MCF 10A (cell line): ENCODE measurements around the gene NDST3. TPM values are rescaled to one million over a fixed set of nuclear protein-coding genes. Genes with fewer than 3 reads are reported as not detected.

Experiments
- BruUV-seq: library from RNA; stranded (reverse); fragments of 400-500 nt; replicated peaks from 2 replicates; lab custom pipeline; 2021; lab: Mats Ljungman, UMichigan
- CTCF ChIA-PET: fragments of 300-600 bp; sonication (Branson Sonifier 250); formaldehyde crosslinking; extraction: SDS; loops from one replicate; lab custom pipeline; 2021; ENCODE audit warnings: antibody characterized with exemption, inconsistent platforms; lab: Yijun Ruan, JAX
- POLR2A ChIA-PET: fragments of 300-600, 350-650 bp; sonication (Branson Sonifier 250); formaldehyde crosslinking; extraction: SDS; loops from one replicate; lab custom pipeline; 2020; ENCODE audit warnings: antibody characterized with exemption, inconsistent platforms; lab: Yijun Ruan, JAX
- DNase-seq: peaks from one replicate; pipeline ENCODE4 v3.0.0-alpha.2; 2018; ENCODE audit not compliant: unreplicated experiment
- H3K27ac Mint-ChIP-seq: one replicate; pipeline ENCODE4 v1.8.0; 2022; ENCODE audit warnings: mild to moderate bottlenecking, low read depth, mixed read lengths; ENCODE audit not compliant: unreplicated experiment
- H3K27me3 Mint-ChIP-seq: one replicate; pipeline ENCODE4 v1.8.0; 2022; ENCODE audit warnings: mixed read lengths; ENCODE audit not compliant: insufficient read depth, unreplicated experiment
- H3K36me3 Mint-ChIP-seq: one replicate; pipeline ENCODE4 v1.8.0; 2022; ENCODE audit warnings: mild to moderate bottlenecking, moderate library complexity, mixed read lengths; ENCODE audit not compliant: insufficient read depth, unreplicated experiment
- H3K4me1 Mint-ChIP-seq: one replicate; pipeline ENCODE4 v1.8.0; 2022; ENCODE audit warnings: mixed read lengths; ENCODE audit not compliant: insufficient read depth, unreplicated experiment
- H3K4me3 Mint-ChIP-seq: one replicate; pipeline ENCODE4 v1.8.0; 2022; ENCODE audit warnings: mild to moderate bottlenecking, moderate library complexity, mixed read lengths; ENCODE audit not compliant: unreplicated experiment
- H3K9me3 Mint-ChIP-seq: one replicate; pipeline ENCODE4 v1.8.0; 2022; ENCODE audit warnings: mixed read lengths; ENCODE audit not compliant: unreplicated experiment
- intact Hi-C: fragments of 100-400 bp; cut with micrococcal nuclease; formaldehyde crosslinking; loops from 2 replicates; pipeline ENCODE4 v1.14.1; 2022
- total RNA-seq: library from RNA; stranded (reverse); gene quantifications from 2 replicates; pipeline ENCODE4 v1.2.3, GENCODE V29; 2022
- TF ChIP-seq, protein P1 (sequence below): fragments of 200-600 bp; IDR thresholded peaks from one replicate; pipeline ENCODE4 v1.8.0; 2022; ENCODE audit warnings: antibody characterized with exemption, mild to moderate bottlenecking; ENCODE audit not compliant: unreplicated experiment

NDST3 gene
- total RNA-seq, 1 experiment from 2014 or later: not detected

DNA sequence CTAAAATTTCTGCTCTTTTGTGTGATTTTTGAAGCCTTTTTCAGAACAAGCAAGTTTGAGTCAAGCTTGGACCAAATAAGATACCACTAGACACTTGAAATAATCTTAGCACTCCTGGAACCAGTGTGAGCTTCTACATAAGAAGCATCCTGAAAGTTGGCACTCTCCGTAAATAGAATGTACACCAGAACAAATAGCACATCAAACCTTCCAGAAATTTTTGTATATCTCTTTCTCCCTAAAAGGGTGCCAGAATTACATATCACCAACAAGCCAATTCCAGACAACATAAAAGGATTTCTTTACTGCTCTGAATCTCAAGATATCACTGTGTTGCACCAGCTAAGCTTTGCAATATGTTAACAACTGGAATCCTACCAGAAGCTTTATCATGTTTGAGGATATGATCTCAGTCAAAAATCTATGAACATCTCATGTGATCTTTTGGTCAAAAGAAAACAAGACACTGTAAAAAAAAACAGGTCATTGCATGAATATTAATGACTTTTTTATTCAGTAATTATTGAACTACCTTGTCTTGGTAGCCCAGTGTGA is 201.4 kb downstream of the NDST3 start:
- H3K9me3 Mint-ChIP-seq: no peaks in the 10 kb centered on the region
- H3K27me3 Mint-ChIP-seq: no peaks in the 10 kb centered on the region
- no TSS peak for BruUV-seq
- TF ChIP-seq, protein P1, sequence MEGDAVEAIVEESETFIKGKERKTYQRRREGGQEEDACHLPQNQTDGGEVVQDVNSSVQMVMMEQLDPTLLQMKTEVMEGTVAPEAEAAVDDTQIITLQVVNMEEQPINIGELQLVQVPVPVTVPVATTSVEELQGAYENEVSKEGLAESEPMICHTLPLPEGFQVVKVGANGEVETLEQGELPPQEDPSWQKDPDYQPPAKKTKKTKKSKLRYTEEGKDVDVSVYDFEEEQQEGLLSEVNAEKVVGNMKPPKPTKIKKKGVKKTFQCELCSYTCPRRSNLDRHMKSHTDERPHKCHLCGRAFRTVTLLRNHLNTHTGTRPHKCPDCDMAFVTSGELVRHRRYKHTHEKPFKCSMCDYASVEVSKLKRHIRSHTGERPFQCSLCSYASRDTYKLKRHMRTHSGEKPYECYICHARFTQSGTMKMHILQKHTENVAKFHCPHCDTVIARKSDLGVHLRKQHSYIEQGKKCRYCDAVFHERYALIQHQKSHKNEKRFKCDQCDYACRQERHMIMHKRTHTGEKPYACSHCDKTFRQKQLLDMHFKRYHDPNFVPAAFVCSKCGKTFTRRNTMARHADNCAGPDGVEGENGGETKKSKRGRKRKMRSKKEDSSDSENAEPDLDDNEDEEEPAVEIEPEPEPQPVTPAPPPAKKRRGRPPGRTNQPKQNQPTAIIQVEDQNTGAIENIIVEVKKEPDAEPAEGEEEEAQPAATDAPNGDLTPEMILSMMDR: no peak
- H3K36me3 Mint-ChIP-seq: no peaks in the 10 kb centered on the region
- no peak overlapping the region for H3K4me3 Mint-ChIP-seq
- no peak overlapping the region for H3K27ac Mint-ChIP-seq
- no peaks in the 10 kb centered on the region for H3K4me1 Mint-ChIP-seq
- POLR2A ChIA-PET: interaction anchor here (0.6 kb wide), 1 partner anchor 264 kb away, joined by 3 read pairs; no protein-coding TSS in a partner anchor
- CTCF ChIA-PET: interaction anchor here (0.5 to 4.8 kb wide), 3 partner anchors 11 to 203 kb away, joined by 3 to 27 read pairs (median 3); no protein-coding TSS in a partner anchor
- intact Hi-C loops: no loop called here
- no peak for DNase-seq

DNA sequence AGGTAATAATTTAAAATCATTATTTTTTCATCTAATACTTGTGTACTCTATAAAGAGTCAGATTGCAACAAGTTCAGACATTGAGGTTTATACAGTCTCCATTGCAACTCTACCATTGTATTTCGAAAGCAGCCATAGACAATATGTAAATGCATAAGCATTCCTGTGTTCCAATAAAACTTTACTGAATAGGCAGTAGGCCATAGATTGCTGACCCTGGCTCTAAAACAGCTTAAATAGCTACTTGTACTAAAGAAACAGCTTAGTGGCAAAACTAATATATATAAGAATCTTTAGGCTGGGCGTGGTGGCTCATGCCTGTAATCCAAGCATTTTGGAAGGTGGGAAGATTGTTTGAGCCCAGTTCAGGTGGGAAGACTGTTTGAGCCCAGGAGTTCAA is 203.2 kb downstream of the NDST3 start:
- Mint-ChIP-seq H3K27me3 (no peaks in the 10 kb centered on the region), H3K4me1 (no peaks in the 10 kb centered on the region), H3K36me3 (no peaks in the 10 kb centered on the region), H3K27ac (peak overlapping the region; percentile 6), H3K4me3 (no peak overlapping the region), H3K9me3 (no peaks in the 10 kb centered on the region)
- intact Hi-C loops: no loop called here
- ChIA-PET POLR2A (no interaction called here), CTCF (interaction anchor here (0.6 to 4.8 kb wide), 2 partner anchors 13 to 205 kb away, joined by 3 to 27 read pairs; no protein-coding TSS in a partner anchor)
- TF ChIP-seq, protein P1: no peak
- DNase-seq: no peak
- no TSS peak for BruUV-seq

DNA sequence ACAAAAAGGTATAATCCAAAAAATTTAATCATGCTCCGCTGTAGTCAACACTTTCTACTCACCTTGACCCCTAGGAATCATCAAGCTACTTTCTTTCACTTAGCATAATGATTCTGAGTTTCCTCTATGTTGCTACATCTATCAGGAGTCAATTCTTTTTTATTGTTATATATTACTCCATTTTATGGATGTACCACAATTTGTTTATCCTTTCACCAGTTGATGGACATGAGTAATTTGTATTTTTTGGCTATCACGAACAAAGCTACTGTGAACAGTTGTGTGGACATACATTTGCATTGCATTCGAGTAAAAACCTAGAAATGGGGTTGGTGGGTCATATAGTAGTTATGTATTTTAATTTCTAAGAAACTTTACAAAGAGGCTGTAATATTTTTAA is 215.6 kb downstream of the NDST3 start:
- H3K27ac Mint-ChIP-seq: no peak overlapping the region
- BruUV-seq: no TSS peak
- H3K9me3 Mint-ChIP-seq: no peaks in the 10 kb centered on the region
- peaks cover 6% of the 10 kb centered on the region for H3K36me3 Mint-ChIP-seq
- no peak overlapping the region for H3K4me3 Mint-ChIP-seq
- TF ChIP-seq, protein P1: no peak
- H3K27me3 Mint-ChIP-seq: no peaks in the 10 kb centered on the region
- ChIA-PET POLR2A (no interaction called here), CTCF (interaction anchor here (0.6 kb wide), 1 partner anchor 149 kb away, joined by 3 read pairs; no protein-coding TSS in a partner anchor)
- no peak for DNase-seq
- H3K4me1 Mint-ChIP-seq: no peaks in the 10 kb centered on the region
- intact Hi-C loops: no loop called here

DNA sequence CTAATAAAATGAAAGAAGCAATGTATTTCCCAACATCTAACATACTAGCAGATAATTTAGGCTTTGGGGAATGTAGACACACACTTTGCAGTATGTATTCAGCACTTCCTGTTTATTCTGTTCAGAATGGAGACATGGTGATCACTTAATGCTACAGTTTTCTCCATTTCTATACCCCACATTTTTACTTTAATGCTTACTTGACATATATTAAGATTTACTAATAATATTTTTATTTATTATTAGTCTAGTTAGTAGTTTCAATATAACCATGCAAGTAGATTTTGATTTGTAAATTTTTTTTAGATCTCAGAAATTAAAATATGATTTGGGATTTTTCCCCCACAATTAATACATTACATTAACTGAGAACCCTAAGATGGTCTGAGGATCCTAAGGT is 220.1 kb downstream of the NDST3 start:
- Mint-ChIP-seq H3K9me3 (no peaks in the 10 kb centered on the region), H3K4me3 (no peak overlapping the region), H3K36me3 (no peaks in the 10 kb centered on the region), H3K4me1 (no peaks in the 10 kb centered on the region), H3K27ac (no peak overlapping the region), H3K27me3 (no peaks in the 10 kb centered on the region)
- DNase-seq: no peak
- BruUV-seq: no TSS peak
- intact Hi-C loops: no loop called here
- TF ChIP-seq, protein P1: no peak
- ChIA-PET POLR2A (no interaction called here), CTCF (no interaction called here)
